HG02642 (cell line): ENCODE measurements around the gene SLC6A5.

ENCODE experiments used
- ATAC-seq: cut with Tn5 transposase; IDR thresholded peaks from one replicate; pipeline ENCODE4 v1.9.1; 2021; ENCODE audit warnings: mild to moderate bottlenecking; ENCODE audit not compliant: unreplicated experiment, poor library complexity

Gene SLC6A5

DNA sequence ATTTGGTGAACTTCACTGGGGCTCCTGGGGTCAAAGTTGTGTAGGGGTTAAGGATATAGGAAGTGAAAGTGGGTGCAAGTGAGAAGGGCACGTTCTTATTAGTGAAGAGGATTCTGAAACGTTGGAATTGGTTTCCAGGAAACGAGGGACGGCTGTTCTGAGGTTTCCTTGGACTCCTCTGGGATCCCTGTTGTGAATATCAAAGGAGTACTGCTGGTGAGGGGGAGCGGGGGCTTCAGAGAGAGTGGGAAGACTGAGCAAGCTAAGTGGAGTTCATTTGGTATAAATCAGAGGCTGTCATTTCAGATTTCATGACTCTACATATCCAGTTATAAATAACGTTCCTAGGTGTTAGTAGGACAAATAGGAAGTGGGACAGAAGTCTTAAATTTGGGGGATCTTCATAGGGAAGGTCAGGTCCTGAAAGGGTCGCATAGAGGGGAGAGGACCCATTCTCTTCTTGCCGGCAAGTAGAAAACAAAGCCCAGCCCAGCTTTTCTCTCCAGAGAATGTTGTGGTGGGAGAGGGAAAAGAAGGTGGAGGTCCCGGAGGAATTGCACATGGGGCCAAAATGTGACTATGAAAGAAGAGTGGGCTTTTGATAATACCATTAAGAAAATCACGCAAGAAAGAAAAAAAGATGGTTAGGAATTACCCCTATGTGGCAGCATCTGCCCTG is 68.9 kb downstream of the SLC6A5 start:
- ATAC-seq = no peak

DNA sequence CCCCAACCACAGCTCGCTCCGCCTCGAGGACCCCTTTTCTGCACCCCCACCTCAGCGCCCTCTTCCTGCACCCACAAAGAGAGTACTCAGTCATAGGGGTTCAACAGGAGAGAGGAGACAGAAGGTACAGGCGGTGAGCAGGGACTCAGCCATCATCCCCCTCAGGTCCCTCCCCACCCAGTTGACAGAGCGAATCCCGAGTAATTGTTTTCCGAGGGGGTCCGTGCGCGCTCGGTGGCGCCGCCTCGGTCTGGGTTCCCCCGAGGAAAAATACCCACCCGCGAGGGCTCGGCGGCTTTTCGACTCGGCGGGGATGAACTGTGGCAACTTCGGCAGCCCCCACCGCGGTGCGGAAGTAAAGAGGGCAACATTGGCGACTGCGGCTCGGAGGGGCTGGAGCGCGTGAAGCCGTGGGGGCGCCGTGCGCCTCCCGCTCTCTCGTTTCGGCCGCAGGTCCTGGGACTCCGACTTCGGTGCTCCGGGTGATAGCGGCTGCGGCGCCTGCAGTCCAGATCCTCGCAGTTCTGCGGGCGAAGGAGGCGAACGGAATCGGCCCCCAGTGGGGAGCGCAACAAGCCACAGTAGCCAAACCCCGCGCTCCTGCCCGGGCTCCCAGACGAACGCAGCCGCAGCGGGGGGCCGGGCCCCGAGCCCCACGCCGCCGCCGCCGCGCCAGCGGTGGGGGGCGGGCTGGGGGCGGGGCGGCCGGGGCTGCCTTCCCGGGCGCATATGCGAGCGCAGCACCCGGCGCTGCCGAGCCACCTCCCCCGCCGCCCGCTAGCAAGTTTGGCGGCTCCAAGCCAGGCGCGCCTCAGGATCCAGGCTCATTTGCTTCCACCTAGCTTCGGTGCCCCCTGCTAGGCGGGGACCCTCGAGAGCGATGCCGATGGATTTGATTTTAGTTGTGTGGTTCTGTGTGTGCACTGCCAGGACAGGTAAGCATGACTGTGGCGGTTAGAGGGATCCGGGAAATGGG is 69.7 kb downstream of the SLC6A5 start, which contains the start of gene NELL1:
Gene NELL1, plus strand, starts transcription at position 743 of the 976 bp plus-strand sequence.
- ATAC-seq = no peak

DNA sequence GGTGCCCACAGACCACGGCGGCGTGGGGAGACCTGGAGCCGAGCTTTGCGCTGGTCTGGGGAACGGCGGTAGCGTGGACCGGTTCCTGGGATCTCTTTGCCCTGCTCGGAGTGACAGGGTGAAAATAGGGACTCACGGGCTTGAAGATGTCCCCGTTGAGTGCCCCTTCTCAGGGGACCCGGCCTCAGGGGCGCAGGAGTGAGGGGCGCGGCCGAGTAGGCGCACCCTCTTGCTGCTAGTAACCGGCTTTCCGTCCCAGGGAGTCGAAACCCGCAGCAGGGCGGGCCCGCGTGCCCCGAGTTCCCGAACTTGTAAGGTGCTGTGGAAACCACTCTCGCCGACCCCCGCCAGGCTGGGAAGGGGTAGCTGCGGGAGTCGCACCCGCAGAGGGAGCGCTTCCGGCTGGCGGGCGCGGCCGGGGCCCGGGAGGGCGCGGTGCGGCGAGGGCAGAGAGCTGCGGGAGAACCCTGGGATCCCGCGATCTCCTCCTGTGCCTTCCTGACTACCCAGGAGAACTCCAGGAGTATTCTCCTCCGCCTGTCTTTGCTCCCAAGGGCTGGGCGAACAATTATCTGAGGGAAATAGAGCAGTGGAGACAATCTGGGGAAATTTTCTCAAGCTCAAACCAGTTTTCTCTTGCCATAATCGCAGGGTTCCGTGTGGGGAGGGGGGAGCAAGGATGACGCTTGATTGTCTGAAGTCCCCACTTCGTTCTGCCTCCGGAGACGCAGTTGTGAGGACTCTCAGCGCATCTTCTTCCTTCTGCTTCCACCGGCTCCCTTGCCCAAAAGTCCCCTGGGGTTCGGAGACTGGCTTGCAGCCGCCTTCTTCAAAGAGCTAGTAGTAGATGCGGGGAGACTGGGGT is 70.6 kb downstream of the SLC6A5 start:
- ATAC-seq = no peak

DNA sequence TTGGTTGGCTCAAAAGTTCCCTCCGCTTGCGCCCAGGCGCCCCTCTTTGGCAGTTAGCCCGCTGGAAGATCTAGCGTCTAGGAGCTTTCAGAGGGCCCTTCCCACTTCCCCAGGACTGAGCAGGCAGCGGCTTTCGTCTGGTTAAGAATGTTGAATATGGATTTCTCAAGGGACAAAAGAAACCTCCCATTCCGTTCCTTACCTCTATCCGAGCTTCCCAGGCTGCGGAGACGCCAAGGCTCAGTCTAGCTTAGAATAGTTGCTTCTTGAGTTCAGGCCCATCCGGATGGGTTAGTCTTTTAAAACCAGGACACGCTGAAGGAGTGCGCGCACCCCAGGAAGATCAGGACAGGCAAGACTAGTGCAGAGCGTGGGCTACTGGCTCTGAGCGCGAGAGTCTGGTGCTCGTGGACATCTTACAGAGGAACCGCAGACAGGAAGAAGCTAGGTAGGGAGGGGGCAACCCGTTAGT is 71.6 kb downstream of the SLC6A5 start:
- no peak for ATAC-seq

DNA sequence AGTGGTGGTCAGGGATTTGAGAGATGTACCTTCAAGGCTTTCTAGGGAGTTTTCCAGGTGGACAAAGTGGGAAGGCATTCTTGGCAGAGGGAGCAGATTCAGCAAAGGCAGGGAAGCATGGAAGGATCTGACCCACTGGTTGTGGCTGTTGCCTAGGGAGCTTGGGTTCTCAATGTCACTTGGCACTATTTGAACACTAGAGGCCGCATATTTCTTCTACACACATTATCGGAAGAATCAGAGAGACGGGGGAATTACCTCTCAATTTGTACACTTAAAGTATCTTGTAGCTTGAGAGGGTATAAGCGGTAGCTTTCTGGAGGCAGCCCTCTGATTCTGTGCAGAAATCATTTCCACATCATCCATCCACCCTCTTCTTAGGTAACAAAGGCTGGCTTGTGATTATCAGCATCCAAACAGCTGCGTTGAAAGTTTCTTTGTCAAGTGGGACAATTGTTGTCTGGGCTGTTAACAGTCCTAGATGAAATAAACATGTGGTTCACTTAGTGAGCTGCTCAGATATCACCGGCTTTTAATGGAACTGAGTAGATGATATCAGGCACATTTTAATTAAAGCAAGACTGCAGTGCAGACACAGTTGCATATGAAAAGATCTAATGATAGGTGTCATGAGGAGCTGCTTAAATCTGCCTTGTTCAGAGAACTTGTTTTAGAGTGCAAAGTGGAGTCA is 72.6 kb downstream of the SLC6A5 start:
- no peak for ATAC-seq

DNA sequence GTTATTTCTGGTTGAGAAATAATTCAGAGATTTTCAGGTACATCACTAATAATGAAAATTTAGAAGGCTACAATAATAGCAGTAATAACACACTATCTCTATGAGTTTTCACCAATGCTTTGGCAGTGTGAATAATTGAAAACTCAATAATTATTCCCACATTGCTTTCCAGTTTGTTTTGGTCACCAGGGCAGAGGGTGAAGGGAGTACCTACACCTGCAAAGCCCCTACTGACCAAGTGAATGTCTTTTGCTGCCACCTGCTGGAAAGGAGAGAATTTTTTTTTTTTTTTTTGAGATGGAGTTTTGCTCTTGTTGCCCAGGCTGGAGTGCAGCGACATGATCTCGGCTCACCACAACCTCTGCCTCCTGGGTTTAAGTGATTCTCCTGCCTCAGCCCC is 73.2 kb downstream of the SLC6A5 start:
- ATAC-seq = no peak

DNA sequence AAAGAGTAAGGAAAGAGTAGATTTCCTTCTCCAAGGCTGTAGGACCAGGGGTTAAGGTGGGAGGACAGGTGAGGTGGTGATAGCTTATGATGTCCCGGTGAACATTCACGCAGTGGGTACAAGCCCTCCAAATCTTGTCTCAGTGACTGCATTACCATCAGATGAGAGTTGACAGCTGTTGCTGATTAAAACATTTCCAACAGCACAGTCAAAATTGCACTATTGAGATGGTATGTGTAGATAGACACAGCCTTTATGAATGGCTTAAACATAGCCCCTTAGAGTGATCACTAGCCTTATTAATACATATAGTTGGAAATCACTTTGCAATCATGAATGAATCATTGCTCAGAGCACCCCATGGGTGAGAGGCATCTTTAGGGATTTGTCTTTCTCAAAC is 77.2 kb downstream of the SLC6A5 start:
- ATAC-seq = no peak

DNA sequence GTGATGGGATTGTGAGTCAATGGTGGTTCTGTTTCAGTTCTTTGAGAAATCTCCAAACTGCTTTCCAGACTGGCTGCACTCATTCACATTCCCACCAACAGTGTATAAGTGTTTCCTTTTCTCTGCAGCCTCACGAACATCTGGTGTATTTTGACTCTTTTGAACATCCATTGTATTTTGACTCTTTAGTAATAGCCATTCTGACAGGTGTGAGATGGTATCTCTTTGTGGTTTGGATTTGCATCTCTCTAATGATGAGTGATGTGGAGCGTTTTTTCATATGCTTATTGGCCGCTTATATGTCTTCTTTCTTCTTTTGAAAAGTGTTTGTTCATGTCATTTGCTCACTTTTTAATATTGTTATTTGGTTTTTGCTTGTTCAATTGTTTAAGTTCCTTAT is 89.4 kb downstream of the SLC6A5 start:
- no peak for ATAC-seq

DNA sequence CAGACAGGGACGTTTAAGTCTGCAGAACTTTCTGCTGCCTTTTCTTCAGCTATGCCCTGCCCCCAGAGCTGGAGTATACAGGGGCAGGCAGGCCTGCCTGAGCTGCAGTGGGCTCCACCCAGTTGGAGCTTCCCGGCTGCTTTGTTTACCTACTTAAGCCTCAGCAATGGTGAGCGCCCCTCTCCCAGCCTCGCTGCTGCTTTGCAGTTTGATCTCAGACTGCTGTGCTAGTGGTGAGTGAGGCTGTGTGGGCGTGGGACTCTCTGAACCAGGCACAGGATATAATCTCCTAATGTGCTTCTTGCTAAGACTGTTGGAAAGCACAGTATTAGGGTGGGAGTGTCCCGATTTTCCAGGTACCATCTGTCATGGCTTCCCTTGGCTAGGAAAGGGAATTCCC is 108.5 kb downstream of the SLC6A5 start:
- ATAC-seq = no peak
